ENCODE results near the gene TNS3. TPM values are rescaled to one million over a fixed set of nuclear protein-coding genes. Genes with fewer than 3 reads are reported as not detected.

Gene TNS3
- total RNA-seq, 1 donor from 2014 or later: 426 TPM

DNA sequence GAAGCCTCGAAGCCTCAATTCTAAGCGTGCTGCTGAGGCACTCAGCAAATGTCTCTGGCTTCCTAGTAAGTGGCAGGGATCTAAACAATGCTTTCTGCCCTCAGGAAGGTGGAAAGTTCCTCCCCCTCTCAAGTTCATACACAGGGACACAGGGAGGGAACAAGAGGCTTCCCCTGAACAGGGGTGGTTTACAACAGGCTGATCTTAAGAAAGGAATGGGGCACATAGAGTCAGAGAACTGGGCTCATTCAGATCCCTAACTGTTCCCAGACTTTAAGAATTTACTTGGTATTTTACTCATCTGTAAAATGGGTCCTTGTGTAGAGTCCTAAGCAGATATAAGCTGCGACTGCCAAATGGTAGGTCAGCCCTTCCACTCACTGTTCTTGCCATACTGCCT is 2.5 kb downstream of the TNS3 start:
- DNase-seq (ENCODE audit: low spot score): no peak
- Mint-ChIP-seq H3K27me3 (ENCODE audit: low read depth) (no peaks in the 10 kb centered on the region), H3K27ac (ENCODE audit: unreplicated experiment) (peak overlapping the region; percentile 99), H3K36me3 (ENCODE audit: low read depth) (peaks cover 20% of the 10 kb centered on the region), H3K4me1 (ENCODE audit: low read depth) (peaks cover 86% of the 10 kb centered on the region), H3K4me3 (ENCODE audit: unreplicated experiment) (peak overlapping the region; percentile 98), H3K9me3 (ENCODE audit: low read depth) (no peaks in the 10 kb centered on the region)
- TF ChIP-seq, protein P1, sequence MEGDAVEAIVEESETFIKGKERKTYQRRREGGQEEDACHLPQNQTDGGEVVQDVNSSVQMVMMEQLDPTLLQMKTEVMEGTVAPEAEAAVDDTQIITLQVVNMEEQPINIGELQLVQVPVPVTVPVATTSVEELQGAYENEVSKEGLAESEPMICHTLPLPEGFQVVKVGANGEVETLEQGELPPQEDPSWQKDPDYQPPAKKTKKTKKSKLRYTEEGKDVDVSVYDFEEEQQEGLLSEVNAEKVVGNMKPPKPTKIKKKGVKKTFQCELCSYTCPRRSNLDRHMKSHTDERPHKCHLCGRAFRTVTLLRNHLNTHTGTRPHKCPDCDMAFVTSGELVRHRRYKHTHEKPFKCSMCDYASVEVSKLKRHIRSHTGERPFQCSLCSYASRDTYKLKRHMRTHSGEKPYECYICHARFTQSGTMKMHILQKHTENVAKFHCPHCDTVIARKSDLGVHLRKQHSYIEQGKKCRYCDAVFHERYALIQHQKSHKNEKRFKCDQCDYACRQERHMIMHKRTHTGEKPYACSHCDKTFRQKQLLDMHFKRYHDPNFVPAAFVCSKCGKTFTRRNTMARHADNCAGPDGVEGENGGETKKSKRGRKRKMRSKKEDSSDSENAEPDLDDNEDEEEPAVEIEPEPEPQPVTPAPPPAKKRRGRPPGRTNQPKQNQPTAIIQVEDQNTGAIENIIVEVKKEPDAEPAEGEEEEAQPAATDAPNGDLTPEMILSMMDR (IDR thresholded peaks at IDR 0.05): no peak

DNA sequence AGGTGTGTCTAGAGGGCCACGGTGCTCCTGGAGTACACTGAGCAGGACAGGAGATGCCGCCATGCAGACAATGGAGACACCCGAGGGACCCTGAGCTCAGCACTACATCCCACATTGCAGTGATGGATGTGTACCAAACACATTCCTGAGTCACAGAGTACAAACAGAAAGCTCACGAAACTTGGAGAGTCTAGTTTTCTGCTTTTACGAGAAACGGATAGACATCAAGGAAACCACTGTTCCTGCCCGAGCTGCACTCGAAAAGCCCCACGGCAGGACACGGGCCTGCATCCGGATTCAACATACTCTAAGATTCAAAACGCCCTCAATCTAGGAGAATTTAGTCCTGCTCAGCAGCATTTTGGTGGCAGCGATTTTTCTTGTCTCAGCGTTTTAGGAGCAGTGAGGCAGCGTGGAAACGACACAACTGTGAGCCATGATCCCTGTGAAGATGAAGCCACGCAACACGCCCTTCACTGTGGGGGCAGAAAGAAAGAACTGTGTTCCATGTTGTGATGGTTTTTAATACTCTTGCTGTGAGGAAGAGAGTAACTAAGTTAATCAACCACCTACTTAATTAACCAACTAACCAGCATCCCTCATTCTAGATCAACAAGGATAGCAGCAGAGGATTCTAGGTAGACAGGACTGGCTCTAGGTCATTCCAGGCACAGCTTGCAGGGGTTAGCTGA is 3.2 kb downstream of the TNS3 start:
- Mint-ChIP-seq H3K36me3 (ENCODE audit: low read depth) (peaks cover 20% of the 10 kb centered on the region), H3K9me3 (ENCODE audit: low read depth) (no peaks in the 10 kb centered on the region), H3K27me3 (ENCODE audit: low read depth) (no peaks in the 10 kb centered on the region), H3K27ac (ENCODE audit: unreplicated experiment) (peak overlapping the region; percentile 99), H3K4me3 (ENCODE audit: unreplicated experiment) (peak overlapping the region; percentile 98), H3K4me1 (ENCODE audit: low read depth) (peaks cover 86% of the 10 kb centered on the region)
- DNase-seq (ENCODE audit: low spot score): no peak
- TF ChIP-seq, protein P1 (IDR thresholded peaks at IDR 0.05): no peak

DNA sequence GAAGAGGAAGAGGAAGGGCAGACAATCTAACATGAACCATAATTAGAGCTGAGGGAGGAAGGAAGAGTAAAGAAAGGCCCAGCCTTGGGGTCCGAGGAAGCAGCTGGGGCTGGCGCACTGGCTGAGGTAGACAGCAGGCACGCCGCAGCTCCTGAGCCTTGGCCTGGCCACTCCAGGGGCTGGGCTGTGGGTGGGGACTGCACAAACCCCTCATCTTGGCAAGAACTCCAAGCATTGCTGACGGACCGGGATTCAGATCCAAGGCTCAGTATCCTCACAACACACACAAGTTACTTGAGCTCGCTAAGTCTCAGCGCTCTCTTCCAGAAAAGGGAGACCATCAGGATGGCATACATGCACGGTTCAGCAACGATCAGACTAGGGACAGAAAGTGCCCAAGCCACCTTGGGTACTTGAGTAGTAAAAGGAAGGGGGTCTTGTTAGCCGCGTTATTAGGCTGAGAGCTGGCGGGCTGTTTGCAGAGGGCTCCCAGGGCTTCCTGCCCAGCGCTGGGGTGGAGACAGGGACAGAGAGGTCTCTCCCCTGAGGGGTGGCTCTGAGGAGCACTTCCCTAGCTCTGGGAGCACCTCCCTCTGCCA is 4.5 kb downstream of the TNS3 start:
- peaks cover 86% of the 10 kb centered on the region for H3K4me1 Mint-ChIP-seq (ENCODE audit: low read depth)
- TF ChIP-seq, protein P1 (IDR thresholded peaks at IDR 0.05): no peak
- no peaks in the 10 kb centered on the region for H3K9me3 Mint-ChIP-seq (ENCODE audit: low read depth)
- H3K27ac Mint-ChIP-seq (ENCODE audit: unreplicated experiment): peak overlapping the region; percentile 99
- no peak for DNase-seq (ENCODE audit: low spot score)
- no peaks in the 10 kb centered on the region for H3K27me3 Mint-ChIP-seq (ENCODE audit: low read depth)
- H3K4me3 Mint-ChIP-seq (ENCODE audit: unreplicated experiment): peak overlapping the region; percentile 50
- peaks cover 23% of the 10 kb centered on the region for H3K36me3 Mint-ChIP-seq (ENCODE audit: low read depth)

DNA sequence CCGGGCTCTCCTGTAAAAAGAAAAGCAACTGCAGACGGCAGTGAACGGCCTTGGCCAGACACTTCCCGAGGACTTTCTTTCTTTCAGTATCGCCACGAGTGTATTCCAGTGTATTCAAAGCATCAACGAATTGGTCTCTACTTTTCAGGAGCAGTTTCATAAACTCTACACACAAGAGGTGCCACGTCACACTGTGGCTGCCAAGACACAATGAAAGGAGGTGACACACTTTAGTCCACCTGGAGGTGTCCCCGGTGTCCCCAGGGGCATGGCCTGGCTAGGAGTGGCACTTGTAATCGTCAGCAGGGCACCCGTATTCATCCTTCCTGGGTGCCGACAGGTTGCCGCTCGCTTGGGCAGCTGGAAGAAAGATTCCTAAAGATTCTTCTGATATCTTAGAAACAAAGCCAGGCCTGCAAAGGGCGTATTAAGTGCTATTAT is 5.0 kb downstream of the TNS3 start:
- DNase-seq (ENCODE audit: low spot score): no peak
- H3K4me1 Mint-ChIP-seq (ENCODE audit: low read depth): peaks cover 88% of the 10 kb centered on the region
- peak overlapping the region; percentile 50 for H3K4me3 Mint-ChIP-seq (ENCODE audit: unreplicated experiment)
- H3K27me3 Mint-ChIP-seq (ENCODE audit: low read depth): no peaks in the 10 kb centered on the region
- peaks cover 23% of the 10 kb centered on the region for H3K36me3 Mint-ChIP-seq (ENCODE audit: low read depth)
- H3K9me3 Mint-ChIP-seq (ENCODE audit: low read depth): no peaks in the 10 kb centered on the region
- TF ChIP-seq, protein P1 (IDR thresholded peaks at IDR 0.05): no peak
- H3K27ac Mint-ChIP-seq (ENCODE audit: unreplicated experiment): peak overlapping the region; percentile 99

DNA sequence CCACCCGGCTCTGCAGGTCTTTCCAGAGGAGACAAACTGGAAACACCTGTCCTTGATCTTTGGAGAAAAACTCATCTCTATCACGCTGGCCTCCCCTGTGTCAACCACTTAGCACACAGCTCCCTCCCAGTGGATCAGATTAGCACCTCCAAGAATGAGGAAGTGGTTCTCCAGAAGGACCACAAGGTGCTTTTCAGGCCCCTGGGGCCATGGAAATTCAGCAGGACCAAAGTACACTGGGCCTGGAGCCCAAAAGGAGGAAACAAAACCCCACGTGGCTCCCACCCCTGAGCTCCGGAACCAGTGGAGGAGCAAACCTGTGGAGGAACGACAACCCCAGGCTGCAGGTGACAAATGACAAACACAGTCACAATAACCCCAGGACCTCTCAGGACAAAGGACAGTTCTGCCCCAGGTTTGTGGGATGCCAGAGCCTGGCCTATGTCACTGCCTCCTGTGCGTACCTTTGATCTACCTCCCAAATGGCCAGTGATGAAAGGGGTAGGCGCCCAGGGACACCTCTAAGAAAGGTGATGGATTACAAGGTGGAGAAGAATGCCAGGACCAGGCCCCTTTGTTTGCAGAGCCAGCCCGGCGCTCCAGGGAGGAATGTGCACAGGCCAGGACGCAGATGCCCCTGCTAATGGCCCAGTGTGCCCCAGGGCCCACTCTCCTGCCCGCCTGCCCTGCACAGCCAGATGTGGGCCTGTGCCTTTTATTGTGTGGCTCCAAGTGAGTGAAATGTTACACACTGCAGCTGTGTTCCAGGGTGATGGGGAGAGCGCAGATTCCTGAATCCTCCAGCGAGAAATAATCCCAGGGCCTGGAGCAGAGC is 5.7 kb downstream of the TNS3 start:
- no peak for DNase-seq (ENCODE audit: low spot score)
- H3K27ac Mint-ChIP-seq (ENCODE audit: unreplicated experiment): peak overlapping the region; percentile 99

More for the DNA sequence above, 5.7 kb downstream of the TNS3 start:
- Mint-ChIP-seq H3K4me3 (ENCODE audit: unreplicated experiment) (peak overlapping the region; percentile 50), H3K36me3 (ENCODE audit: low read depth) (peaks cover 24% of the 10 kb centered on the region), H3K4me1 (ENCODE audit: low read depth) (peaks cover 95% of the 10 kb centered on the region), H3K27me3 (ENCODE audit: low read depth) (no peaks in the 10 kb centered on the region), H3K9me3 (ENCODE audit: low read depth) (no peaks in the 10 kb centered on the region)
- TF ChIP-seq, protein P1 (IDR thresholded peaks at IDR 0.05): no peak

All from chondrocyte (in vitro differentiated cells).